ENCODE results near the gene RCOR3. TPM values are rescaled to one million over a fixed set of nuclear protein-coding genes. Genes with fewer than 3 reads are reported as not detected.
"Not testable (repeated sequence)": the region's sequence is repeated elsewhere in the genome, so short reads cannot be mapped to it uniquely, and the experiment has no call there.

RCOR3 gene
- total and polyA plus RNA-seq, 8 donors = 19.0 to 34.6 (median 25.5) TPM

GRCh38 chr1:211348547-211348946 lies 89.4 kb downstream of the RCOR3 start:
- DNase-seq (no peak), ATAC-seq (no peak), FAIRE-seq (no peak)
- intact Hi-C loops (cut with DNase I) = no loop called here
- Histone ChIP-seq H3K27me3 (no peaks in the 10 kb centered on the region), H3K4me1 (peaks cover 0 to 18% (median 16%) of the 10 kb centered on the region in 3 donors), H3K9me3 (no peaks in the 10 kb centered on the region), H3K4me3 (no peak overlapping the region), H3K36me3 (no peaks in the 10 kb centered on the region), H3K27ac (no peak overlapping the region)
- TF ChIP-seq, protein P1, sequence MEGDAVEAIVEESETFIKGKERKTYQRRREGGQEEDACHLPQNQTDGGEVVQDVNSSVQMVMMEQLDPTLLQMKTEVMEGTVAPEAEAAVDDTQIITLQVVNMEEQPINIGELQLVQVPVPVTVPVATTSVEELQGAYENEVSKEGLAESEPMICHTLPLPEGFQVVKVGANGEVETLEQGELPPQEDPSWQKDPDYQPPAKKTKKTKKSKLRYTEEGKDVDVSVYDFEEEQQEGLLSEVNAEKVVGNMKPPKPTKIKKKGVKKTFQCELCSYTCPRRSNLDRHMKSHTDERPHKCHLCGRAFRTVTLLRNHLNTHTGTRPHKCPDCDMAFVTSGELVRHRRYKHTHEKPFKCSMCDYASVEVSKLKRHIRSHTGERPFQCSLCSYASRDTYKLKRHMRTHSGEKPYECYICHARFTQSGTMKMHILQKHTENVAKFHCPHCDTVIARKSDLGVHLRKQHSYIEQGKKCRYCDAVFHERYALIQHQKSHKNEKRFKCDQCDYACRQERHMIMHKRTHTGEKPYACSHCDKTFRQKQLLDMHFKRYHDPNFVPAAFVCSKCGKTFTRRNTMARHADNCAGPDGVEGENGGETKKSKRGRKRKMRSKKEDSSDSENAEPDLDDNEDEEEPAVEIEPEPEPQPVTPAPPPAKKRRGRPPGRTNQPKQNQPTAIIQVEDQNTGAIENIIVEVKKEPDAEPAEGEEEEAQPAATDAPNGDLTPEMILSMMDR (IDR thresholded peaks at IDR 0.05) = no peak

DNA sequence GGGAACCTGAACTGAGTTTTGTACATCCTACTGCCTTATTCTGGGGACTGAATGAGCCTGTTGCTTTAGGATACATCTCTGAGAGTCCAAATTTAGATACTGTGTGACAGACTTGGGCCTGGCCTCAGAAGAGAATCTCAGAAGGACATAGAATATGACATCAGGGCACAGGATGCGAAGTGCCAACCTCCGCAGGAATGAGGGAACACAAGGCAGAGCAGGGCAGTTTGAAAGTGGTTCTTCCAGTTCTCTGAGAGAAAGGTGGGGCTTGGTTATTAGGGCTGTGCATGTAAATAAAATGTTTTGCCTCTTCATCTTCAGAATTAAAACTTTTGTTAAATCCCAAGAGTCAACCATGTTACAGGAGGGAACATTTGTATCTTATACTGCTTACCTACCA lies 90.6 kb downstream of the RCOR3 start:
- H3K36me3 ChIP-seq = no peaks in the 10 kb centered on the region
- intact Hi-C loops (cut with DNase I) = no loop called here
- no peaks in the 10 kb centered on the region for H3K9me3 ChIP-seq
- H3K4me3 ChIP-seq = no peak overlapping the region
- no peak overlapping the region for H3K27ac ChIP-seq
- FAIRE-seq (no peak), ATAC-seq (peak in 2 of 4 donors; percentile 16 to 27), DNase-seq (no peak)
- H3K4me1 ChIP-seq = peaks cover 0 to 16% (median 7%) of the 10 kb centered on the region in 3 donors
- WGBS, 2 donors = 65% methylated on average over 2 of the region's 2 CpGs
- H3K27me3 ChIP-seq = no peaks in the 10 kb centered on the region
- TF ChIP-seq, protein P1 (IDR thresholded peaks at IDR 0.05) = no peak

DNA sequence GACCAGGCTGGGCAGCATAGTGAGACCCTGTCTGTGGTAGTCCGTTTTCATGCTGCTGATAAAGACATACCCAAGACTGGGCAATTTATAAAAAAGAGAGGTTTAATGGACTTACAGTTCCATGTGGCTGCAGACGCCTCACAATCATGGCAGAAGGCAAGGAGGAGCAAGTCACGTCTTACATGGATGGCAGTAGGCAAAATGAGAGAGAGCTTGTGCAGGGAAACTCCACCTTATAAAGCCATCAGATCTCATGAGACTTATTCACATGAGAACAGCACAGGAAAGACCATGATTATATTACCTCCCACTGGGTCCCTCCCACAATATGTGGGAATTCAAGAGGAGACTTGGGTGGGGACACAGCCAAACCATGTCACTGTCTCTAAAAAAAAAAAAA lies 92.9 kb downstream of the RCOR3 start:
- intact Hi-C loops (cut with DNase I); H3K9me3 ChIP-seq; H3K27ac ChIP-seq; DNase-seq; H3K4me3 ChIP-seq; ATAC-seq; H3K27me3 ChIP-seq; H3K36me3 ChIP-seq; FAIRE-seq; H3K4me1 ChIP-seq: not testable (repeated sequence)
- 94 to 97% methylated on average over 3 of the region's 3 CpGs for WGBS, 2 donors

DNA sequence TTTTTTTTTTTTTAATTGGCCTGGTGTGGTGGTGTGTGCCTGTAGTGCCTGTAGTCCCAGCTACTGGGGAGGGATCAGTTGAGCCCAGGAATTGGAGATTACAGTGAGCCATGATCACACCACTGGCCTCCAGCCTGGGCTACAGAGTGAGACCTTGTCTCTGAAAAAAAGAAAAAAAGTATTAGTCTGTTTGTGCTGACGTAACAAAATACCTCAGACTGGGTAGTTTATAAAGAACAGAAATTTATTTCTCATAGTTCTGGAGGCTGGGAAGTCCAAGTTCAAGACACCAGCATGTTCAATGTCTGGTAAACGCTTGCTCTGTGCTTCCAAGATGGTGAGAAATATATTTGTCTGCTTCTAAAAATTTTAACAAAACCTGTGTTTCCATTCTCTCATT lies 93.3 kb downstream of the RCOR3 start:
- no peak for FAIRE-seq
- TF ChIP-seq, protein P1 (IDR thresholded peaks at IDR 0.05) = no peak
- Histone ChIP-seq H3K36me3 (peaks cover 0 to 6% (median 0%) of the 10 kb centered on the region in 3 donors), H3K27me3 (no peaks in the 10 kb centered on the region), H3K9me3 (no peaks in the 10 kb centered on the region), H3K4me3 (no peak overlapping the region), H3K27ac (no peak overlapping the region), H3K4me1 (peaks cover 0 to 7% (median 4%) of the 10 kb centered on the region in 3 donors)
- ATAC-seq = no peak
- intact Hi-C loops (cut with DNase I) = no loop called here
- no peak for DNase-seq
- 97% methylated on average over 2 of the region's 2 CpGs for WGBS, 2 donors

GRCh38 chr1:211352985-211353515 lies 93.9 kb downstream of the RCOR3 start:
- ATAC-seq = peak; percentile 41 to 78 (median 70)
- Histone ChIP-seq H3K4me1 (peaks cover 0 to 2% (median under 1%) of the 10 kb centered on the region in 3 donors), H3K27ac (no peak overlapping the region), H3K9me3 (no peaks in the 10 kb centered on the region), H3K36me3 (peaks cover 0 to 6% (median 0%) of the 10 kb centered on the region in 3 donors), H3K27me3 (no peaks in the 10 kb centered on the region), H3K4me3 (no peak overlapping the region)
- intact Hi-C loops (cut with DNase I) = no loop called here
- 68 to 70% methylated on average over 8 of the region's 8 CpGs for WGBS, 2 donors
- TF ChIP-seq, protein P1 (IDR thresholded peaks at IDR 0.05) = peak; percentile 21 to 58 (median 44)
- peak in 1 of 6 donors; percentile 37 for DNase-seq
- FAIRE-seq = no peak

Data from pancreas (tissue), 10 donors.